Testis (tissue), 2 donors: ENCODE results near the gene ERF.

Experiments used
- POLR2A ChIP-seq: fragments of 450-650 bp; IDR thresholded peaks from one replicate; pipeline ENCODE4 v1.6.1; 2017; ENCODE audit warnings: antibody characterized with exemption, mild to moderate bottlenecking, moderate library complexity
- TF ChIP-seq, protein P1 (sequence below), 3 experiments: fragments of 450-650 bp in 2 of 3; fragments of 200-600 bp in 1 of 3; sonication (generic) in 1 of 3; IDR thresholded peaks; one replicate each; pipeline ENCODE4 v1.5.1; 2016 to 2019; ENCODE audit warnings: antibody characterized with exemption in 3 of 3, mild to moderate bottlenecking in 2 of 3, moderate library complexity in 1 of 3

DNA sequence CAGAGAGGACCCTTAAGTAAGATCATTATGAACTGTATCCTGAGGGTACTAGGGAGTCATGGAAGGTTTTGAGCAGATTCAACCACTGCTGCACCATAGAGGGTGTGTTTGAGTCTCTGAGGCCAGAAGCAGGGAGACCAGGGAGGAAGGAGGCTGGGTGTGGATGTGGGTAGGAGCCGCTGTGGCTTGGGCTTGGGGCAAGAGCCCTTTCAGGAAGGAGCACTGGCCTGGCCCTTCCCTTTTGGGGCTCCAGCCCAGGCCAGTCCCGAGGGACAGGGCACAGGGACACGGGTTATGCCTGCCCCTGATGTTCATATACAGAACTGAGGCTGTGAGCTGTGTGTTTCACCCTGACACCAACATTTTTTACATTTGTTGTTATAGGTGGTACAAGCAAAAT, 21.4 kb upstream of the ERF start:
- no peak for TF ChIP-seq POLR2A
- TF ChIP-seq, protein P1, sequence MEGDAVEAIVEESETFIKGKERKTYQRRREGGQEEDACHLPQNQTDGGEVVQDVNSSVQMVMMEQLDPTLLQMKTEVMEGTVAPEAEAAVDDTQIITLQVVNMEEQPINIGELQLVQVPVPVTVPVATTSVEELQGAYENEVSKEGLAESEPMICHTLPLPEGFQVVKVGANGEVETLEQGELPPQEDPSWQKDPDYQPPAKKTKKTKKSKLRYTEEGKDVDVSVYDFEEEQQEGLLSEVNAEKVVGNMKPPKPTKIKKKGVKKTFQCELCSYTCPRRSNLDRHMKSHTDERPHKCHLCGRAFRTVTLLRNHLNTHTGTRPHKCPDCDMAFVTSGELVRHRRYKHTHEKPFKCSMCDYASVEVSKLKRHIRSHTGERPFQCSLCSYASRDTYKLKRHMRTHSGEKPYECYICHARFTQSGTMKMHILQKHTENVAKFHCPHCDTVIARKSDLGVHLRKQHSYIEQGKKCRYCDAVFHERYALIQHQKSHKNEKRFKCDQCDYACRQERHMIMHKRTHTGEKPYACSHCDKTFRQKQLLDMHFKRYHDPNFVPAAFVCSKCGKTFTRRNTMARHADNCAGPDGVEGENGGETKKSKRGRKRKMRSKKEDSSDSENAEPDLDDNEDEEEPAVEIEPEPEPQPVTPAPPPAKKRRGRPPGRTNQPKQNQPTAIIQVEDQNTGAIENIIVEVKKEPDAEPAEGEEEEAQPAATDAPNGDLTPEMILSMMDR (IDR thresholded peaks at IDR 0.05): no peak
